Neutrophil (primary cell): ENCODE results near the gene TRABD2B.
"Not testable (repeated sequence)": the region's sequence is repeated elsewhere in the genome, so short reads cannot be mapped to it uniquely, and the experiment has no call there.

Experiments used
- H3K27ac ChIP-seq: fragments of 200-600 bp; sonication (generic); 2 replicates; pipeline ENCODE4 v1.5.1; 2016; ENCODE audit warnings: mild to moderate bottlenecking, moderate library complexity
- H3K27me3 ChIP-seq: fragments of 200-600 bp; sonication (generic); 2 replicates; pipeline ENCODE4 v1.6.0; 2016; ENCODE audit warnings: mild to moderate bottlenecking
- H3K36me3 ChIP-seq: fragments of 200-600 bp; sonication (generic); 2 replicates; pipeline ENCODE4 v1.5.1; 2017
- H3K4me1 ChIP-seq, 2 experiments: fragments of 200-600 bp in 1 of 2; sonication (generic) in 1 of 2; 1 replicate in 1 of 2; 2 replicates in 1 of 2; pipeline versions ENCODE4 v1.5.1 to v1.6.1; 2013 to 2016; ENCODE audit warnings: low read depth in 1 of 2, low read length in 1 of 2, mild to moderate bottlenecking in 1 of 2, moderate library complexity in 1 of 2; ENCODE audit not compliant: control insufficient read depth in 1 of 2, insufficient read depth in 1 of 2
- H3K4me3 ChIP-seq, 2 experiments: fragments of 200-600 bp in 1 of 2; sonication (generic) in 1 of 2; 1 replicate in 1 of 2; 2 replicates in 1 of 2; pipeline ENCODE4 v1.5.1; 2013 to 2016; ENCODE audit warnings: low read depth in 1 of 2, low read length in 1 of 2, mild to moderate bottlenecking in 1 of 2, moderate library complexity in 1 of 2
- H3K9me3 ChIP-seq: fragments of 200-600 bp; sonication (generic); 2 replicates; pipeline ENCODE4 v1.5.1; 2016
- TF ChIP-seq, protein P1 (sequence below): fragments of 200-600 bp; sonication (generic); IDR thresholded peaks from 2 replicates; pipeline ENCODE4 v1.5.1; 2016; ENCODE audit warnings: antibody characterized with exemption

TRABD2B gene

DNA sequence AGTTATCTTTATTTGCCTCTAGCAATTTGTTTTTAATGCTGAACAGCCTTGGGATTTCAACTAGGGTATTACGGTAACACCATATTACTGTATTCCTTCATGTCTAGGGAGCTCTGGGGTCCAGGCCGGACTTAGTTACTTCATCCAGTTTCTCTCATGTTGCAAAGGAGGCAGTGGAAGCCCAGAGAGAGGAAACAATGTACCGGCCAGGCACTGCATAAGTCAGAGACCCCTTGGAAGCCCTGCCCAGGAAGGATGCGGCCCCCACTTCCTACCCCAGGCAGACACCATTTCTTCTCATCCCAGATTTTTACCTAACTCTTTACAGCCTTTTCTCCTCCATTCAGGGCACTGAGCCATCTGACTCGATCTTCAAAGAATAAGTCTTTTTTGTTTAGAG, 32.5 kb downstream of the TRABD2B start:
- no peaks in the 10 kb centered on the region for H3K9me3 ChIP-seq
- TF ChIP-seq, protein P1, sequence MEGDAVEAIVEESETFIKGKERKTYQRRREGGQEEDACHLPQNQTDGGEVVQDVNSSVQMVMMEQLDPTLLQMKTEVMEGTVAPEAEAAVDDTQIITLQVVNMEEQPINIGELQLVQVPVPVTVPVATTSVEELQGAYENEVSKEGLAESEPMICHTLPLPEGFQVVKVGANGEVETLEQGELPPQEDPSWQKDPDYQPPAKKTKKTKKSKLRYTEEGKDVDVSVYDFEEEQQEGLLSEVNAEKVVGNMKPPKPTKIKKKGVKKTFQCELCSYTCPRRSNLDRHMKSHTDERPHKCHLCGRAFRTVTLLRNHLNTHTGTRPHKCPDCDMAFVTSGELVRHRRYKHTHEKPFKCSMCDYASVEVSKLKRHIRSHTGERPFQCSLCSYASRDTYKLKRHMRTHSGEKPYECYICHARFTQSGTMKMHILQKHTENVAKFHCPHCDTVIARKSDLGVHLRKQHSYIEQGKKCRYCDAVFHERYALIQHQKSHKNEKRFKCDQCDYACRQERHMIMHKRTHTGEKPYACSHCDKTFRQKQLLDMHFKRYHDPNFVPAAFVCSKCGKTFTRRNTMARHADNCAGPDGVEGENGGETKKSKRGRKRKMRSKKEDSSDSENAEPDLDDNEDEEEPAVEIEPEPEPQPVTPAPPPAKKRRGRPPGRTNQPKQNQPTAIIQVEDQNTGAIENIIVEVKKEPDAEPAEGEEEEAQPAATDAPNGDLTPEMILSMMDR = no peak
- no peaks in the 10 kb centered on the region for H3K4me1 ChIP-seq
- no peaks in the 10 kb centered on the region for H3K36me3 ChIP-seq
- peaks cover 12% of the 10 kb centered on the region for H3K27me3 ChIP-seq
- H3K4me3 ChIP-seq = no peak overlapping the region
- H3K27ac ChIP-seq = no peak overlapping the region

DNA sequence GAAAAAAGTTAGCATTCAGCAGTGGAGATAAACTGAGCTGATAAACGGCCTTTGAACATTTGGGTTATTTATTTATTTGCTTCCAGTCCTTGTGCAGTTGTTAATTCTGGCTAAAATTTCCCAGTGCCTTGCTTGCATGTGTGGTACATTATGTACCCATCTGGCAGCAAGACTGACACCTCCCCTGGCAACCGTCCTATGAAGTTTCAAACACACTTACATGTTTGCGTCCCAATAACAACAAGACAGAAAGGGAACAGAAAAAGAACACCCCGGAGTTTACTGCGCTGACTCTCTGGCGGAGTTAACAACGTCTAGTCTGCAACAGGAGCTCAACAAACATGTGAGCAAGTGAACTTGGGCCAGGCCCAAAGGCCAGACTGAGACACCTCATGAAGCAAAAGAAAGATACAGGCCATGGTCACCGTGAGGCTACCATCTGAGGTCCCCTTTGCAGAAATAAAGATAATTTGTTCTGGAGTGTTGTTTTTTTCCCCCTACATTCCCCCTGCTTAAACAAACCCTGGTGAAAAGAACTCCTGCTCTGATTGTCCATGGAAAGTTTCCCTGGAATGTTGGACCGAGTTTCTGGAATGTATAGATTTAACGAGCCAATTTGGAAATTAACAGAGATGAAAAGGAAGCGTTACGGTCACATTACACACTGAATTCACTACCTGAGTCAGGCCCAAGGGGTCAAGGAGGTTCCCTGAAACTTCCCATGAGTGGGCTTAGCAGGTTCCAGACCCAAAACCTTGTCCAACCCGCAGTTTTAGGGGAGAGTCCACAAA, 33.4 kb downstream of the TRABD2B start:
- Histone ChIP-seq H3K4me3 (no peak overlapping the region), H3K36me3 (no peaks in the 10 kb centered on the region), H3K9me3 (no peaks in the 10 kb centered on the region), H3K27ac (no peak overlapping the region), H3K27me3 (peaks cover 12% of the 10 kb centered on the region), H3K4me1 (no peaks in the 10 kb centered on the region)
- TF ChIP-seq, protein P1 = no peak

DNA sequence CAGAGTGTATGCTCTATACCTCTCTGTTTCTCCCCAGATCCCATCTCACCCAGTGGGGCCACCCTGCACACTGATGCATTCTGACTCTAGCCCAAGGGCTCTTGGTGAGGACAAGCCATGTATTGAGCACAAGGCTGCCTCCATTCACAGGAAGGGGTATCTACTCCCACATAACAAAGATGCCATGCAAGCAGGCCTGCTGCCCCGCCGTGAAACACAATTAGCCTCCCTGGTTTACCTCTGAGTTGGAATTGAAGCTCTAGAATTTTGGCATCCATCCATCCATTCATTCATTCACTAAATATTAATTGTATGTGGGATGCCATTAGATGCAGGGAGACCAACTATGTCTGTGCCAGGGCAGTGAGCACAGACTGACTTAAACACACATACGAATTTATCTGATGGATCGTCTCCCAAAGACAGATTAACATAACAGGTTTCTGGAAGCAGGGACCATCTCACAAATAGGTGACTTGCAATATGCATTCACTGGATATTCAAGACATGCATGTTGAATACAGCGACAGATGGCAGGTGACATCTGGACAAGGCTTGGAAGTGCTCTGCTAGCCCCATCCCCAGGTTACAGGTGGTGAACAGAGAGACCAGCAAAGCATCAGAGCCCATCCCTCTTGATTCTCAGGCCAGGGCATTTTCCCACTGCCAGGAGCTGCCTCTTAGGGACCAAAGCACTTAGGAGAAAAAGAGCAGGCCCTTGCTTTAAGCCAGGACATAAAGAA, 34.3 kb downstream of the TRABD2B start:
- no peaks in the 10 kb centered on the region for H3K4me1 ChIP-seq
- TF ChIP-seq, protein P1 = no peak
- no peak overlapping the region for H3K27ac ChIP-seq
- H3K36me3 ChIP-seq = no peaks in the 10 kb centered on the region
- no peaks in the 10 kb centered on the region for H3K9me3 ChIP-seq
- no peak overlapping the region for H3K4me3 ChIP-seq
- peaks cover 6% of the 10 kb centered on the region for H3K27me3 ChIP-seq

- H3K4me1 ChIP-seq, H3K27ac ChIP-seq, H3K27me3 ChIP-seq, H3K4me3 ChIP-seq, H3K36me3 ChIP-seq, H3K9me3 ChIP-seq: not testable (repeated sequence)
Observed at GRCh38 chr1:47961835-47962234, 35.4 kb downstream of the TRABD2B start.

- not testable (repeated sequence) for H3K36me3 ChIP-seq, H3K4me1 ChIP-seq, H3K27me3 ChIP-seq
Observed at GRCh38 chr1:47956491-47956890, 40.7 kb downstream of the TRABD2B start.

GRCh38 chr1:47953661-47954060, 43.5 kb downstream of the TRABD2B start:
- Histone ChIP-seq H3K4me1 (peaks cover 0 to 10% of the 10 kb centered on the region in 2 experiments), H3K27ac (no peak overlapping the region), H3K9me3 (no peaks in the 10 kb centered on the region), H3K4me3 (no peak overlapping the region), H3K27me3 (no peaks in the 10 kb centered on the region), H3K36me3 (no peaks in the 10 kb centered on the region)
- TF ChIP-seq, protein P1 = no peak

More at GRCh38 chr1:47956491-47956890, 40.7 kb downstream of the TRABD2B start:
- not testable (repeated sequence) for H3K27ac ChIP-seq, H3K4me3 ChIP-seq, H3K9me3 ChIP-seq
